Heart left ventricle (tissue), 13 donors: ENCODE results near the gene NNMT.

ENCODE experiments used
- POLR2A ChIP-seq, 2 donors: fragments of 450-650 bp; IDR thresholded peaks; one replicate each; pipeline ENCODE4 v1.6.1; 2017; ENCODE audit warnings: antibody characterized with exemption in 2 of 2, mild to moderate bottlenecking in 2 of 2, moderate library complexity in 2 of 2
- TF ChIP-seq, protein P1 (sequence below), 12 donors: fragments of 200-600 bp; sonication (generic) in 4 of 12; IDR thresholded peaks; one replicate each; pipeline versions ENCODE4 v1.5.0 to v1.8.0; 2018 to 2022; ENCODE audit warnings: antibody characterized with exemption in 12 of 12, mild to moderate bottlenecking in 5 of 12
- donor health status: ischemic (EF 13 %, LVEDD 7.1; RV severe dilation, severe dysfunction).
- donor health status: DM: no; HTN: yes; CAD: no.
- donor health status: DM: no; HTN: no; CAD: no.
- donor health status: ischemic (EF 25% LVEDD 6.9; RV normal size, moderate dysfunction).
- donor health status: ischemic (EF 25% LVEDD 5.7; RV mildly dilated, moderate dysfunction).
- donor health status: ischemic (EF 35%, LVEDD 5.7; RV mildly dilated, moderate dysfunction).
- donor health status: nonischemic (EF 11% LVEDD 7.7; RV severe dilation, severe dysfunction).
- donor health status: DM: yes; HTN: yes; CAD: no.
- donor health status: PGD.
- donor health status: ischemic (EF 29% LVEDD 5.4; RV normal size, mild dysfunction).
- donor health status: nonischemic (EF 23%, LVEDD 6.1; RV moderate dilation, normal function).

DNA sequence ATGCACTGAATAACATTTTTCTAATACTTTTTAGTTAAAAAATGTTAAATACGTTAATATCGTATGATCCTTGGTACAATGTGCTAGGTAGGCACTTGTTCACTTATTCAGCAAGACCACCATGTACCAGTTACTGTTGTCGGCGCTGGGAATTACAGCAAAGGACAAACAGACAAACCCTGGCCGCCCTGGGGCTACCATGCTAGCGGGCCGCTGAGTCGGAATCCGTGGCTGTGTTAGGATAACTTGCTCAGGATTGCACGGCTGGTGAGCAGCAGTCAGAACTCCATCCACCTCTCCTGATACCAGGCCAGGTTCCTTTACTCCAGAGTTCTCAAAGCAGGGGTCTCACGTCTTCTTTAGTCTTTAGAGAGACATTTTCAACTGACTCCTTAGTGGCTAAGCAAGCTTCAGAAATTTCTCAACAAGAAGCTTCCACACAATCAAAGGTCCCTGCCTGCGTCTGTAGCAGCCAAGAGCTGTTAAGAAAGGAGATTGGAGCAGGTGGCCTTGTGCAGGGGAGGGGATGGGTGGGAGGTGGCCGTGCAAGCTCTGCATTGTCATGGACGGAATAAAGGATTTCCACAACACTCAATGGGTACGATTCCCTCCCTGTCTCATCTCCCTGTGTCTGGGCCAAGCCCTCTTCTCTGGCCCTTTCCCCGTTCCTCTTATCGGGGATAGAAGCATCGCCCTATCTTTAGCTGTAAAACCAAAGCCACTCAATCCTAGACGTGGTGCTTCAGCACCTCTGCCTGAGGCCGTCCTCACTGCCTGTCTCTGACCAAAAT lies 39.8 kb upstream of the NNMT start:
- TF ChIP-seq, protein P1, sequence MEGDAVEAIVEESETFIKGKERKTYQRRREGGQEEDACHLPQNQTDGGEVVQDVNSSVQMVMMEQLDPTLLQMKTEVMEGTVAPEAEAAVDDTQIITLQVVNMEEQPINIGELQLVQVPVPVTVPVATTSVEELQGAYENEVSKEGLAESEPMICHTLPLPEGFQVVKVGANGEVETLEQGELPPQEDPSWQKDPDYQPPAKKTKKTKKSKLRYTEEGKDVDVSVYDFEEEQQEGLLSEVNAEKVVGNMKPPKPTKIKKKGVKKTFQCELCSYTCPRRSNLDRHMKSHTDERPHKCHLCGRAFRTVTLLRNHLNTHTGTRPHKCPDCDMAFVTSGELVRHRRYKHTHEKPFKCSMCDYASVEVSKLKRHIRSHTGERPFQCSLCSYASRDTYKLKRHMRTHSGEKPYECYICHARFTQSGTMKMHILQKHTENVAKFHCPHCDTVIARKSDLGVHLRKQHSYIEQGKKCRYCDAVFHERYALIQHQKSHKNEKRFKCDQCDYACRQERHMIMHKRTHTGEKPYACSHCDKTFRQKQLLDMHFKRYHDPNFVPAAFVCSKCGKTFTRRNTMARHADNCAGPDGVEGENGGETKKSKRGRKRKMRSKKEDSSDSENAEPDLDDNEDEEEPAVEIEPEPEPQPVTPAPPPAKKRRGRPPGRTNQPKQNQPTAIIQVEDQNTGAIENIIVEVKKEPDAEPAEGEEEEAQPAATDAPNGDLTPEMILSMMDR (IDR thresholded peaks at IDR 0.05): no peak
- TF ChIP-seq POLR2A (IDR thresholded peaks at IDR 0.05): no peak
